H9 (cell line): ENCODE measurements around the gene FGF11. TPM values are rescaled to one million over a fixed set of nuclear protein-coding genes. Genes with fewer than 3 reads are reported as not detected.

Source experiments
- DNase-seq: peaks from one replicate; pipeline ENCODE4 v3.0.0-alpha.2; 2017
- H2AFZ ChIP-seq: one replicate; pipeline ENCODE4 v1.6.1; 2013; ENCODE audit warnings: mild to moderate bottlenecking, low read length, control low read depth, moderate library complexity
- H2AK5ac ChIP-seq: 2 replicates; pipeline ENCODE4 v1.6.1; 2013; ENCODE audit warnings: low read length, control low read depth, mixed read lengths; ENCODE audit not compliant: insufficient read length
- H2BK120ac ChIP-seq: one replicate; pipeline ENCODE4 v1.6.1; 2013; ENCODE audit warnings: low read depth, mild to moderate bottlenecking, low read length, control low read depth, inconsistent platforms; ENCODE audit not compliant: poor library complexity, severe bottlenecking
- H2BK12ac ChIP-seq: 2 replicates; pipeline ENCODE4 v1.6.1; 2013; ENCODE audit warnings: low read length, control low read depth, mixed read lengths, low read depth; ENCODE audit not compliant: insufficient read length
- H2BK15ac ChIP-seq: 2 replicates; pipeline ENCODE4 v1.6.1; 2013; ENCODE audit warnings: low read depth, low read length, control low read depth
- H2BK20ac ChIP-seq: one replicate; pipeline ENCODE4 v1.6.1; 2013; ENCODE audit warnings: low read depth, mild to moderate bottlenecking, low read length, control low read depth, inconsistent platforms; ENCODE audit not compliant: poor library complexity, severe bottlenecking
- H2BK5ac ChIP-seq: 2 replicates; pipeline ENCODE4 v1.6.1; 2013; ENCODE audit warnings: low read length, control low read depth, mixed read lengths; ENCODE audit not compliant: insufficient read length
- H3K14ac ChIP-seq: 2 replicates; pipeline ENCODE4 v1.6.1; 2013; ENCODE audit warnings: low read length, control low read depth; ENCODE audit not compliant: insufficient read depth
- H3K18ac ChIP-seq: 2 replicates; pipeline ENCODE4 v1.6.1; 2013; ENCODE audit warnings: low read depth, mild to moderate bottlenecking, mixed read lengths, low read length, control low read depth; ENCODE audit not compliant: insufficient read length
- H3K23ac ChIP-seq: 2 replicates; pipeline ENCODE4 v1.6.1; 2013; ENCODE audit warnings: low read length, control low read depth, mixed read lengths, low read depth; ENCODE audit not compliant: insufficient read length
- H3K23me2 ChIP-seq: 2 replicates; pipeline ENCODE4 v1.6.1; 2013; ENCODE audit warnings: low read depth, mild to moderate bottlenecking, mixed read lengths, low read length, control low read depth; ENCODE audit not compliant: insufficient read length, poor library complexity, severe bottlenecking
- H3K27ac ChIP-seq: 2 replicates; pipeline ENCODE4 v1.5.1; 2013; ENCODE audit warnings: low read length, control low read depth, mixed read lengths, low read depth; ENCODE audit not compliant: insufficient read length
- H3K27me3 ChIP-seq: 2 replicates; pipeline ENCODE4 v1.6.1; 2013; ENCODE audit warnings: low read length, control low read depth, inconsistent platforms; ENCODE audit not compliant: insufficient read depth
- H3K4ac ChIP-seq: 2 replicates; pipeline ENCODE4 v1.6.1; 2013; ENCODE audit warnings: low read depth, mild to moderate bottlenecking, control low read depth, inconsistent platforms, low read length, moderate library complexity
- H3K4me1 ChIP-seq: 2 replicates; pipeline ENCODE4 v1.6.1; 2013; ENCODE audit warnings: low read length, control low read depth, inconsistent platforms; ENCODE audit not compliant: insufficient read depth
- H3K4me2 ChIP-seq: 2 replicates; pipeline ENCODE4 v1.6.1; 2013; ENCODE audit warnings: low read length, control low read depth, mixed read lengths; ENCODE audit not compliant: insufficient read length, insufficient read depth
- H3K56ac ChIP-seq: 2 replicates; pipeline ENCODE4 v1.6.1; 2013; ENCODE audit warnings: low read depth, mild to moderate bottlenecking, mixed read lengths, low read length, control low read depth; ENCODE audit not compliant: insufficient read length
- H3K79me1 ChIP-seq: 2 replicates; pipeline ENCODE4 v1.6.1; 2013; ENCODE audit warnings: low read depth, mild to moderate bottlenecking, moderate library complexity, low read length, control low read depth, inconsistent platforms; ENCODE audit not compliant: insufficient read depth, poor library complexity, severe bottlenecking
- H3K79me2 ChIP-seq: 2 replicates; pipeline ENCODE4 v1.6.1; 2013; ENCODE audit warnings: low read length, control low read depth, inconsistent platforms; ENCODE audit not compliant: insufficient read depth
- H3K9ac ChIP-seq: 2 replicates; pipeline ENCODE4 v1.6.1; 2013; ENCODE audit warnings: low read length, control low read depth, mixed read lengths; ENCODE audit not compliant: insufficient read length; ENCODE audit errors: extremely low read depth
- H3K9me3 ChIP-seq: one replicate; pipeline ENCODE4 v1.6.1; 2013; ENCODE audit warnings: low read depth, low read length, inconsistent platforms; ENCODE audit not compliant: control insufficient read depth
- H3T11ph ChIP-seq: one replicate; pipeline ENCODE4 v1.6.1; 2013; ENCODE audit warnings: mild to moderate bottlenecking, low read length, control low read depth, inconsistent platforms
- H4K20me1 ChIP-seq: one replicate; pipeline ENCODE4 v1.6.1; 2013; ENCODE audit not compliant: control insufficient read depth, insufficient read length, insufficient read depth
- H4K5ac ChIP-seq: 2 replicates; pipeline ENCODE4 v1.6.1; 2013; ENCODE audit warnings: low read depth, mild to moderate bottlenecking, mixed read lengths, low read length, control low read depth; ENCODE audit not compliant: insufficient read length
- H4K8ac ChIP-seq: replicated peaks from 2 replicates; pipeline ENCODE4 v1.6.1; 2013; ENCODE audit warnings: low read length, control low read depth, mixed read lengths, low read depth; ENCODE audit not compliant: insufficient read length
- H4K91ac ChIP-seq: 2 replicates; pipeline ENCODE4 v1.6.1; 2013; ENCODE audit warnings: low read depth, mild to moderate bottlenecking, moderate library complexity, mixed read lengths, low read length, control low read depth; ENCODE audit not compliant: insufficient read length
- H3K27ac Mint-ChIP-seq, 3 experiments: 2 replicates in 2 of 3; 3 replicates in 1 of 3; pipeline ENCODE4 v1.8.0; 2020 to 2021; ENCODE audit warnings: mixed read lengths in 3 of 3, mild to moderate bottlenecking in 1 of 3, moderate library complexity in 1 of 3
- H3K27me3 Mint-ChIP-seq: 2 replicates; pipeline ENCODE4 v1.8.0; 2021; ENCODE audit warnings: low read depth, mild to moderate bottlenecking, moderate library complexity, mixed read lengths
- H3K36me3 Mint-ChIP-seq, 3 experiments: 2 replicates in 2 of 3; 3 replicates in 1 of 3; pipeline ENCODE4 v1.8.0; 2020 to 2021; ENCODE audit warnings: low read depth in 3 of 3, mixed read lengths in 3 of 3; ENCODE audit not compliant: insufficient read depth in 1 of 3
- H3K4me1 Mint-ChIP-seq, 2 experiments: 2 replicates each; pipeline ENCODE4 v1.8.0; 2020; ENCODE audit warnings: mixed read lengths in 2 of 2
- H3K4me3 Mint-ChIP-seq, 2 experiments: 2 replicates in 1 of 2; 3 replicates in 1 of 2; pipeline ENCODE4 v1.8.0; 2020 to 2021; ENCODE audit warnings: mild to moderate bottlenecking in 2 of 2, mixed read lengths in 2 of 2, moderate library complexity in 1 of 2
- H3K9me3 Mint-ChIP-seq, 2 experiments: 2 replicates in 1 of 2; 3 replicates in 1 of 2; pipeline ENCODE4 v1.8.0; 2020; ENCODE audit warnings: mild to moderate bottlenecking in 2 of 2, mixed read lengths in 2 of 2, moderate library complexity in 1 of 2
- WGBS: extraction: QIAGEN DNeasy Blood & Tissue Kit; methylation state at CpG from one replicate; pipeline ENCODE4 v1.1.7; 2013; ENCODE audit warnings: missing lambda C conversion rate, low lambda C conversion rate, mixed read lengths; ENCODE audit not compliant: insufficient read length; ENCODE audit errors: extremely low coverage; 5-methylcytosine and 5-hydroxymethylcytosine counted together
- total RNA-seq: library from RNA; stranded (reverse); gene quantifications from 2 replicates; pipeline ENCODE4 v1.2.1, GENCODE V29; 2021
- TF ChIP-seq, protein P1 (sequence below): fragments of 200-600 bp; sonication (generic); conservative IDR thresholded peaks from 3 replicates; pipeline ENCODE4 v1.8.0; 2021; ENCODE audit warnings: antibody characterized with exemption, mild to moderate bottlenecking

Gene FGF11
- total RNA-seq, 1 experiment from 2014 or later: 15.2 TPM

DNA sequence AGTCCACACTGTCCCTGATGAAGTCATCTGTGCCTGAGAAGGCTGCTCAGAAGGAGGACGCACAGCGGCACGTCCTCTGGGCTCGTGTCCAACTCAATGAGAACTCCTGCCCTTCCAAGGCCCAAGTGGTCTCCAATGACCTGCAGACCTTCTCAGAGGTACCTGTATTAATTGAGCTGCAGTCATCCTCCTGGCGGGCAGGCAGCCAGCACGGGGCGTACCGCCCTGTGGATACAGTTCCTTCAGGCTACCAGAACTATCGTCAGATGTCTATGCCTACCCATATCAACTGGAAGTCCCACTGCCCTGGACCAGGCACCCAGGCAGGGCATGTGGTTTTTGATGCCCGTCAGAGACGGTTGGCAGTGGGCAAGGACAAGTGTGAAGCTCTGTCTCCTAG lies 7.0 kb upstream of the FGF11 start:
- H3K4me1 Mint-ChIP-seq: peaks cover 5% of the 10 kb centered on the region in 2 experiments; a peak in 3 of 4 replicates
- Histone ChIP-seq H2AFZ (no peak overlapping the region), H3T11ph (no peak overlapping the region), H3K27ac (no peak overlapping the region), H3K4me1 (no peaks in the 10 kb centered on the region), H2BK20ac (no peak overlapping the region), H4K8ac (no peak overlapping the region), H3K79me2 (no peaks in the 10 kb centered on the region), H2BK120ac (no peak overlapping the region), H3K56ac (no peak overlapping the region), H3K9ac (no peak overlapping the region), H3K79me1 (no peaks in the 10 kb centered on the region), H4K20me1 (no peaks in the 10 kb centered on the region), H3K27me3 (no peaks in the 10 kb centered on the region; the same call in 1 of the 2 replicates), H2AK5ac (no peak overlapping the region), H3K23me2 (peaks cover 9% of the 10 kb centered on the region), H2BK15ac (no peak overlapping the region), H3K4me2 (no peak overlapping the region), H4K5ac (no peak overlapping the region), H3K9me3 (no peaks in the 10 kb centered on the region), H4K91ac (no peak overlapping the region), H3K18ac (no peak overlapping the region), H2BK12ac (no peak overlapping the region), H3K4ac (no peak overlapping the region), H3K14ac (no peak overlapping the region), H2BK5ac (no peak overlapping the region), H3K23ac (no peak overlapping the region)
- TF ChIP-seq, protein P1, sequence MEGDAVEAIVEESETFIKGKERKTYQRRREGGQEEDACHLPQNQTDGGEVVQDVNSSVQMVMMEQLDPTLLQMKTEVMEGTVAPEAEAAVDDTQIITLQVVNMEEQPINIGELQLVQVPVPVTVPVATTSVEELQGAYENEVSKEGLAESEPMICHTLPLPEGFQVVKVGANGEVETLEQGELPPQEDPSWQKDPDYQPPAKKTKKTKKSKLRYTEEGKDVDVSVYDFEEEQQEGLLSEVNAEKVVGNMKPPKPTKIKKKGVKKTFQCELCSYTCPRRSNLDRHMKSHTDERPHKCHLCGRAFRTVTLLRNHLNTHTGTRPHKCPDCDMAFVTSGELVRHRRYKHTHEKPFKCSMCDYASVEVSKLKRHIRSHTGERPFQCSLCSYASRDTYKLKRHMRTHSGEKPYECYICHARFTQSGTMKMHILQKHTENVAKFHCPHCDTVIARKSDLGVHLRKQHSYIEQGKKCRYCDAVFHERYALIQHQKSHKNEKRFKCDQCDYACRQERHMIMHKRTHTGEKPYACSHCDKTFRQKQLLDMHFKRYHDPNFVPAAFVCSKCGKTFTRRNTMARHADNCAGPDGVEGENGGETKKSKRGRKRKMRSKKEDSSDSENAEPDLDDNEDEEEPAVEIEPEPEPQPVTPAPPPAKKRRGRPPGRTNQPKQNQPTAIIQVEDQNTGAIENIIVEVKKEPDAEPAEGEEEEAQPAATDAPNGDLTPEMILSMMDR: no peak
- no peaks in the 10 kb centered on the region for H3K36me3 Mint-ChIP-seq
- no peak for DNase-seq
- no CpG with 5 or more reads among the region's 11 CpGs for WGBS
- H3K4me3 Mint-ChIP-seq: no peak overlapping the region
- H3K27ac Mint-ChIP-seq: no peak overlapping the region
- peaks cover 15% of the 10 kb centered on the region for H3K27me3 Mint-ChIP-seq
- no peaks in the 10 kb centered on the region; a peak in 1 of 5 replicates for H3K9me3 Mint-ChIP-seq
